Stimulated activated CD8-positive, alpha-beta memory T cell treated with anti-CD3 and anti-CD28 coated beads, Interleukin-4, amount 100 ng/mL, for 1 hour (primary cell): ENCODE results near the gene KSR1.
"Not testable (repeated sequence)": the region's sequence is repeated elsewhere in the genome, so short reads cannot be mapped to it uniquely, and the experiment has no call there.

Experiments
- DNase-seq, 2 donors: peaks; one replicate each; pipeline ENCODE4 v3.0.0-alpha.2; 2020; ENCODE audit warnings: low read depth in 2 of 2, low spot score in 1 of 2

KSR1 gene

GRCh38 chr17:27670791-27671590 is 214.7 kb downstream of the KSR1 start:
- DNase-seq: no peak

GRCh38 chr17:27671591-27671910 is 215.3 kb downstream of the KSR1 start:
- no peak for DNase-seq

- DNase-seq: not testable (repeated sequence)
These were observed 215.8 kb downstream of the KSR1 start for GRCh38 chr17:27671977-27672480.

- no peak for DNase-seq
These were observed 218.1 kb downstream of the KSR1 start for GRCh38 chr17:27674335-27674734.
